Hepatocyte (in vitro differentiated cells): ENCODE measurements around the gene TRMT61A.

ENCODE experiments used
- EZH2 ChIP-seq: fragments of 200-600 bp; sonication (generic); IDR thresholded peaks from 2 replicates; pipeline ENCODE4 v1.6.1; 2016; ENCODE audit warnings: antibody characterized with exemption, mild to moderate bottlenecking, borderline replicate concordance
- TF ChIP-seq, protein P1 (sequence below): fragments of 200-600 bp; sonication (generic); IDR thresholded peaks from 2 replicates; pipeline ENCODE4 v1.5.1; 2016; ENCODE audit warnings: antibody characterized with exemption, mild to moderate bottlenecking; ENCODE audit not compliant: poor library complexity

DNA sequence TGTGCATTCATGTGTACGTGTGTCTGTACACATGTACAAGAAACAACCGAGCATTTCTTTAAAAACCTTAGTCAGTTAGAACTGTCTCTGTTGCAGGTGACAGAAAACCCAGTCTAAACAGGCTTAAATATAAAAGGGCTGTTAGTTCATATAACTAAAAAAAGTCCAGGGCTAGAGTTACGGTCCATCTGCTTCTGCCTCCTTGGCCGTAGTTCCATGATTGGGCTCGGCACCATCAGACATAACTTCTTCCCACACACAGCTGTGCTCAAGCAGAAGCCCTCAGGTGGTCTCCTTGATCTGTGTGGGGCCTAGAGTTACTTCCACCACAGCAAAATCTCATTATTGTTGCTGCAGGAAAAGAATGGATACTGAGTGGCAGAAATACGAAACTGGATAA lies 40.9 kb upstream of the TRMT61A start:
- TF ChIP-seq, protein P1, sequence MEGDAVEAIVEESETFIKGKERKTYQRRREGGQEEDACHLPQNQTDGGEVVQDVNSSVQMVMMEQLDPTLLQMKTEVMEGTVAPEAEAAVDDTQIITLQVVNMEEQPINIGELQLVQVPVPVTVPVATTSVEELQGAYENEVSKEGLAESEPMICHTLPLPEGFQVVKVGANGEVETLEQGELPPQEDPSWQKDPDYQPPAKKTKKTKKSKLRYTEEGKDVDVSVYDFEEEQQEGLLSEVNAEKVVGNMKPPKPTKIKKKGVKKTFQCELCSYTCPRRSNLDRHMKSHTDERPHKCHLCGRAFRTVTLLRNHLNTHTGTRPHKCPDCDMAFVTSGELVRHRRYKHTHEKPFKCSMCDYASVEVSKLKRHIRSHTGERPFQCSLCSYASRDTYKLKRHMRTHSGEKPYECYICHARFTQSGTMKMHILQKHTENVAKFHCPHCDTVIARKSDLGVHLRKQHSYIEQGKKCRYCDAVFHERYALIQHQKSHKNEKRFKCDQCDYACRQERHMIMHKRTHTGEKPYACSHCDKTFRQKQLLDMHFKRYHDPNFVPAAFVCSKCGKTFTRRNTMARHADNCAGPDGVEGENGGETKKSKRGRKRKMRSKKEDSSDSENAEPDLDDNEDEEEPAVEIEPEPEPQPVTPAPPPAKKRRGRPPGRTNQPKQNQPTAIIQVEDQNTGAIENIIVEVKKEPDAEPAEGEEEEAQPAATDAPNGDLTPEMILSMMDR = no peak
- TF ChIP-seq EZH2 = no peak
